ENCODE data around the gene LCA5L. TPM values are rescaled to one million over a fixed set of nuclear protein-coding genes. Genes with fewer than 3 reads are reported as not detected.

LCA5L gene
- total and polyA plus RNA-seq, 2 of the 13 experiments (the other 11 are each of a cell fraction or from before 2014, with no cell fraction given): 0.13 to 0.55 TPM

- TF ChIP-seq ZNF34 (CRISPR knock-in tag; IDR thresholded peaks at IDR 0.05; ENCODE audit: borderline replicate concordance): no peak
- TF ChIP-seq ZBTB39 (CRISPR knock-in tag; IDR thresholded peaks at IDR 0.05): no peak
- TF ChIP-seq ZNF383 (CRISPR knock-in tag; IDR thresholded peaks at IDR 0.05; ENCODE audit: borderline replicate concordance): no peak
- TF ChIP-seq SNAPC5 (CRISPR knock-in tag; IDR thresholded peaks at IDR 0.05; ENCODE audit: borderline replicate concordance): no peak
- peak; percentile 90 for TF ChIP-seq POLR2G (IDR thresholded peaks at IDR 0.05; ENCODE audit: low read depth, low read length)
- no peak for TF ChIP-seq NR3C1 (CRISPR knock-in tag; IDR thresholded peaks at IDR 0.05)
- no peak for TF ChIP-seq NFE2L2 (IDR thresholded peaks at IDR 0.05; ENCODE audit: low read length)
- no peak for TF ChIP-seq SIX4 (CRISPR knock-in tag; IDR thresholded peaks at IDR 0.05)
- TF ChIP-seq RBM39 (IDR thresholded peaks at IDR 0.05; ENCODE audit: low read depth, low read length, poor library complexity, severe bottlenecking): peak; percentile 49
- peak; percentile 41; the same call in 1 of the 2 replicates for TF ChIP-seq ZNF749 (CRISPR knock-in tag; IDR thresholded peaks at IDR 0.05; ENCODE audit: borderline replicate concordance)
- no peak for TF ChIP-seq SRSF9 (IDR thresholded peaks at IDR 0.05; ENCODE audit: borderline replicate concordance, insufficient read depth, low read depth, low read length, poor library complexity, severe bottlenecking)
- TF ChIP-seq POLR2AphosphoS5 (IDR thresholded peaks at IDR 0.05; ENCODE audit: low read depth, low read length): peak; percentile 64
- TF ChIP-seq ZBED4 (CRISPR knock-in tag; IDR thresholded peaks at IDR 0.05; ENCODE audit: borderline replicate concordance): no peak; the same call in 1 of the 2 replicates
- peak; percentile 65 for TF ChIP-seq KMT2B (CRISPR knock-in tag; IDR thresholded peaks at IDR 0.05)
- 0 out of 2 replicates have a peak, but pooled peaks have one; percentile 49 for TF ChIP-seq ZNF691 (CRISPR knock-in tag; IDR thresholded peaks at IDR 0.05; ENCODE audit: borderline replicate concordance, low read depth)
- TF ChIP-seq NR2C2 (CRISPR knock-in tag; IDR thresholded peaks at IDR 0.05; ENCODE audit: borderline replicate concordance): peak; percentile 61
- peak; percentile 50; the same call in 1 of the 2 replicates for TF ChIP-seq PHF8 (CRISPR knock-in tag; IDR thresholded peaks at IDR 0.05)
- TF ChIP-seq AGO1 (IDR thresholded peaks at IDR 0.05; ENCODE audit: low read depth, low read length, poor library complexity, severe bottlenecking): peak; percentile 77
- TF ChIP-seq ZNF788 (CRISPR knock-in tag; IDR thresholded peaks at IDR 0.05; ENCODE audit: borderline replicate concordance): peak; percentile 89; the same call in 1 of the 2 replicates
Measured at GRCh38 chr21:39385299-39386145, 60.1 kb downstream of the LCA5L start (continued).
